CD4-positive, alpha-beta T cell treated with Interleukin-4 for 4 hours (primary cell): ENCODE data around the gene MSI2.

Source experiments
- DNase-seq: peaks from one replicate; pipeline ENCODE4 v3.0.0-alpha.2; 2020

Gene MSI2

DNA sequence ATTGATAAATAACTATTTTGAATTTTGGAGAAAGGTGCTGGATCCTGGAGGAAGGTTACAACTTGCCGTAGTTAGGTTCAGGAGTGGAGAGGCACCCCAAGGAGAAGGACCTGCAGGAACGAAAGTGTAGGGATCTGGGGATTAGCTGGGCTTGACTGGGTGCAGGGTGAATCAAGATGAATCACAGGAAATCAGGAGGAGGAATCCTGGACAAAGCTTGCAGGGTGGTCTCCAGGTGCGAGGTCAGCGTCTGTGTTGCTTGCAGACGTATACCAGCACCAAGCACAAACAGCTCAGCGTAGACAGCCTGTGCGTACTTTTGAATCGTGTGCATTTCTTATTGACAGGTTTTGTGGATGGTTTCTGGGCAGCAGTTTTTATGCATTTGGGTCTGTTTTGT is 144.3 kb downstream of the MSI2 start:
- no peak for DNase-seq

DNA sequence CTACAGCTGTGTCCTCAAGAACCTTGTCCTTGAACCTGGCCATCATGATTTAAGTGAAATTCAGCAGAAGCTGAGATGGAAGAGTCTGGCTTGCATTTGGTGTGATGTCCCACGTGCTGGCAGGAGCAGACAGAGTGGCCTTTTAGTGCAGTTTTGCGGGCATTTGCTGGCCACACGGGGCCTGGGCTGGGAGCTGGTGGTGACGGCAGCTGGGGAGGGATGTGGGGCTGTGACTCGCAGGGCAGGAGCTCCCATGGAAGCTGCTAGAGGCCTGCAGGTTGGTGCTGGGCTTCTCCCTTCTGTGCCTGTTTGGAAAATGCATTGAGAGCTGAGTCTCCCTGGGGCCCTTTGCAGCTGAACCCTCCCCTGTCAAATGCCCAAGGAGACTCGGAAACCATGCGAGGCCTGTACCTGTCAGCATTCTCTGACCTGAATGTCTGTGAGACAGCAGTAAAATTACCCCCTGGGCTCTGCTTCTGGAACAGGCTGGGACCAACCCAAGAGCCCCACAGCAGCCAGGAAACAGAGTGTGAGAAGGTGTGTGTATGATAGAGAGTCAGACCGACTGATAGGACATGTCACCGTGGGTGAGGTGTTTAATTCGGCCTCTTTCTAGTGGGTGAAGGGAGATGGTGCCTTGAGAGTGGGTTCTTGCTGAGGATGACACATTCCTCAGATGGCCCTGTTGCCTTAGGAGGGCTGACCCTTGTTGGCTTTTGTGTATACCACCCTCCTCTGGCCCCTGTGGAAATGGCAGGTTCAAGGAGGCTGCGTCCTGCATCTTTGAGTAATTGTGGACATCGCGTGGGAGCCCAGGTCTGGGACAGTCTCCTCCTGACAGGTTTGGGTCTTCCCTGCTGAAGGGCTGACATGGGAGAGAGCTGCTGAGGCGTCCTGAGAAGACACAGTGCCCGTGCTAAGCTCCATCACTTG is 145.5 kb downstream of the MSI2 start:
- DNase-seq, result no peak

DNA sequence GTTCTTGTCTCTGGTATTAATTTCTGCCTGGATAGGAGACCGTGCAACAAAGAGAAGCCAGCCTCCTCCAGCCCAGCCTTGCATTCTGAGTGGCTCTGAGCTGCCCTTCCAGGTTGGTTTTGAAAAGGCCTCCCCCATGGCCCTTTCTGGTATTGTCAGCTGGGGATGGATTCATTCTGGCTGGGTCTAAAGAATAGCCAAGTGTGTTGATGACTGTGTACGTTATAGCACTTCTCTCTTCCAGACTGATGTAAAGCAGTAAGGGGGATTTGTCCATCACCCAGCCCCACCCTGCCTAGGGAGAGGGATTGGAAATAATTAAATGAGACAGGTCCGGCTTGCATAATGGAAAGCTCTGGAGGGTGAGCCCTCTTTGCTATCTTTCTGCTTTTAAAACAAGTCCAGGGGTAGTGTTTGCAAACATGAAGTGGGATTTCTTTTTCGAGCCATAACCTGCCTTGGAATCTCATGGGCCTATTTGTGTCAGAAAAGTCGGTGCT is 146.4 kb downstream of the MSI2 start:
- no peak for DNase-seq

DNA sequence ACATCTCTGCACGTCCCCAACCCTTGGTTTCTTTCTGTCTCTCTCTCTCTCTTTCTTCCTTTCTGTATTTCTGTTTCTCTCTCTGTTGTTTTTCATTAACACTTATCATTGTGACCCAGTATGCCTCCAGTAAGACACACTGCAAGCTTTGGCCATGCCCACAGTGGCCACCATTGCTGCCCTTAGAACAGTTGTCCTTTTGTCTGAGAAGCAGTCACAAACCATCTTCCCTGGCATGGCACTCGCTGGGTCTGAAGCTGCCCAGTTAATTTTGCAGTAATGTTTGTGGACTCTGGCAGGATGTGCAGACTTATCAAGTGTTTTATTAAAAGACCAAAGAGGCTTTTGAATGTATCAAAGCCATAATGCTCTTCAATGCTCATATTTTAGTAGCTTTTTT is 146.9 kb downstream of the MSI2 start:
- DNase-seq, result no peak

DNA sequence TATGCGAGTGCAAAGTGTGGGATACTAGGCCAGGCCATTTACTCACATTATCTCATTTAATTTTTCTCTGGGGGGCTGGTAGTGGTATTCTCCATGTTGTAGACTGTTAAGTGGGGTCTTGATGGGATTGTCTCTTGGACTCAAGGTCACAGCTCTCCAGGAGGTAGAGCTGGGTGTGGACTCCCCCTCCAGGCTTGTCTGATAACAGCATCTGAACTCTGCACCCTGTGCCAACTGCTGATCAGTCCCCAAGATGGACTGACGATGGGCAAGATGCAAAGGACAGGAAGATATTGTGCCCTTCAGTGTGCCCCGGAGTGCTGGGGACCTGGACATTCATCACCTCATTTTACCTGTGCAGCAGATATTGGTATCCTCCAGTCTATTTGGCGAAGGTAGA is 147.8 kb downstream of the MSI2 start:
- no peak for DNase-seq

DNA sequence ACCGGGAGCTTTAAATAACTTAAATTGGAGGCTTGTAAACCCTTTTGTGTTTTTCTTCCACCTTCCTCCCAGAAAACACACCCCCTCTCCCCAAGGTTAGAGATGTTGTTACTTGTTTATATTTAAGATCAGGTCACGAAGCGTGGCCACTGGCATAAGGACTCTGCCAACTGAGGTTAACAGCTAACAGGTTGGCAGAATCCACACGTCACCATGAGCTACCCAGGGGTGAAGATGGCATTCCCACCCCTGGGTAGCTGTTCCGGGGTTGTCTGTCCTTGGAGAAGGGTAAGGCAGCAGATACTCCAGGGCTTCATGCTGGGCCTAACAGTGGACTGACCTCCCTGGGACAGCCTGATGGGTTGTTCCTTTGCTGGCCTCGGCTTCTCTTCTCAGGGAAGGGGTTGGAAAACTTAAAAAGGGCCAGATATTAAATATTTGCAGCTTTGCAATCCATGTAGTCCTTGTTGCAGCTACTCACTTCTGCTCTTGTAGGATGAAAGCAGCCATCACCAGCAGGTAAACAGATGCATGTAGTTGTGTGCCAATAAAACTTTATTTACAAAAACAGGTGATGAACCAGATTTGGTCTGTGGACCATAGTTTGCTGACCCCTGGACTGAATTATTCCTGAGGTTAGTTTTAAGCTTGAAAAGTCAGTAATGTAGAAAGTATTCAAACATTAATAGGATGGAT is 148.6 kb downstream of the MSI2 start:
- DNase-seq, result no peak

DNA sequence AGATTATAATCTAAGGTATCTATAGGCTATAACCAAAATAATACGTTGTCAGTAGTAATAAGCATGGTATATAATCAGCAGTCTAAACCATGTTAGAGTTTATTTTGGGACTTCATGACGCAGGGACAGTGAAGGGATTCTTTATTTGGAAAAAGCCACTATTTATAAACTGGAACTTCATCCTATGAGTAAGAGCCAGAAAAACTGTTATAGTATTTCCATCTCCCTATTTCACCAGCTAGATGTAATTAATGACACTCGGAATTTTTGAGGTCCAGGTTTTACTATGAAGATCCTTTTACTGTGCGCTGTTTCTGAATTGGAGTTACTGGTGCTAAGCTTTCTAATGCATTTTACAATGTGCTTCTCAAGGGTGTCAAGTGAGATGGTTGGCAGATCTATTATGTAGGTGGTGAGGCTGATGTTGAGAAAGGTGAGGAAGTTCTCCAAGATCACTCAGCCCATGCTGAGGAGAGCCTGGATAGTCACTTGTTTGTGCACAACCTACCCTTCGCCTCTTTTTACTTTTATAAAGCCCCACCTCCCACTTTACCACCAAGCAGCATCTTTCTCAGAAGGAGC is 149.3 kb downstream of the MSI2 start:
- DNase-seq, result no peak

DNA sequence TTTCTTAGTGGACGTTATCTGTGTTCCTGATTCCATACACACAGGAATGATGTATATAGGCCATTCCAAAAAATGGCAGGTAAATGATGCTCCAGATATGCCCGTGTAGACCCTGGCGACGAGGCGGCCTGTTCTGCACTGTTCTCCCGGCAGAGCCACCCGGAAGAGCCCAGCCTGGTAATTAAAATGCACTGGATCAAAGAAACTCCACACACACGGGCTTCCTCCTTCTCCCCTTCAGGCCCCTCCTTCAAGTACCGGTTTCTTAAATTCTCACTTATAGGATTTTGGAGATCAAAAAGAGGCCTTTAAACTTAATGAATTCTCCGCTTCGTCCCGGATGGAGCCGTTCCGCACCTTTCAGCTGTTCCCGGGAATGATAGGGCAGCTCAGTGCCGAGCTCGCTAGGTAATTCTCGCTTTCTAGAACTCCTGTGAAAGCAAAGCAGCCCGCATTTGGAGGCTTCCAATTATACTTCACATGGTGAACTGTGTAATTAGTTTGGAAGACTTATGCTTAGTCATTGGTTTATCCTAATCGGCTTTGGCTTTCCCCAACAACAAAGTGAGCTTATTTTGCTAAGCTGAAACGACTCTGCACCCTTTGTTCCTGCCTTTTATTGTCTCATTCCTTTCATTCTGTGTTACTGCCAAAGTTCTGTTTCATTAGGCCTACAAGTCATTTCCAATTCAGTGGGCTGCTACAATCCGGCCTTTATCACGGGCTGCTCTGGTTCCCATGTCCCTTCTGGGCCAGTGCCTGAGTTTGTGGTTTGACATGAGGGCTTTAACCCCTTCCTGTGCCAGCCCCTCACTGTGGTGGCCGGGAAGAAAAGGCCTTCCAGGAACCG is 150.0 kb downstream of the MSI2 start:
- DNase-seq, result no peak

DNA sequence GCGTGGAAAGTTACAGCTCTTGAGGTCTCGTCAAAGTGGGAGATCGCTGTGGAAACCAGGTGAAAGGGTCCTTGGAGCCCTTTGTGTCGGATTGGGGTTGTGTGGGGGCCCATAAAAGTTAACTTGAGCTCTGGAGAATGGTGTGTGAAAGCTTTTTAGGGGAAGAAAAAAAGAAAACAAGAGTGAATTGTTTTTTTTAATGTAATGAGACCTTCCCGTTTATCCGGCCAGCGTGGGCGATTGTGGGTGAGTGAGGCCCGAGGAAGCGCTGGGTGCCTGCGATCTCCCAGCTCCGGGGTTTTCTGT is 150.6 kb downstream of the MSI2 start:
- no peak for DNase-seq

DNA sequence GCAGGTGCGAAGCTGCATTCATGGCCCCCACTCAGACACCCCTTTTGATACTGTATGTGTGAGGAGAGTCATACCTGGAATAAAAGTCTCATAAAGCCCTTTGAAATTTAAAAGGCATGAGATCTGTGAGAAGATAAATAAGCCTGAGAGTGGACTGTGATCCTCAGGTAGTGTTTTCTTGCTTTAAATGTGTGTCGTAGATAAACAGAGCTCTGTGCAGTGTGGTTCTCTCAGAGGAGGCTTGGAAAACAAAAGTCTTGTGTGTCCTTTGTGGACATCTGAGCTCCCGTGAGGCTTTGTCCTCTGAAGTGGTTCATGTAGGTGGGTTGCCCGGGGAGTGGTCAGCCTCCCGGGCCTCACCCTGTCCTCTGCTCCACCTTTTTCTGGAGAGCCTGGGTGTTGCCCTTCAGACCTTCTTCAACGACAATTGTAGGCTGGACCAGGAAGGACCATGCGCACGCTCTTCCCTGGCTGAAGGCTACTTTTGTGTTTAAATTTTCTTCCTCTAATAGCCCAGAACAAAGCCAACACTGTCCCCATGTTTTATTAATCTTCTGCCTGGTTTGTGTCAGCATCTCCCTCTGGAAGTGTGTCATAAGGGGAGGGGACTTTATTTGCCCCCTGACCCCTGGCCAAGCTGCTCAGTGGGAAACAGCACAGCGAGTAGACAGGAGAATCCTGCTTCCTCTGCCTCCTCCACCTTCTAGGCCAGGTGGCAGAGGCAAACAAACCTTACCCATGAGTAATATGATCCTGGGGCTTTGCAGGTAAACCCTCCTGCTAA is 151.2 kb downstream of the MSI2 start:
- no peak for DNase-seq

DNA sequence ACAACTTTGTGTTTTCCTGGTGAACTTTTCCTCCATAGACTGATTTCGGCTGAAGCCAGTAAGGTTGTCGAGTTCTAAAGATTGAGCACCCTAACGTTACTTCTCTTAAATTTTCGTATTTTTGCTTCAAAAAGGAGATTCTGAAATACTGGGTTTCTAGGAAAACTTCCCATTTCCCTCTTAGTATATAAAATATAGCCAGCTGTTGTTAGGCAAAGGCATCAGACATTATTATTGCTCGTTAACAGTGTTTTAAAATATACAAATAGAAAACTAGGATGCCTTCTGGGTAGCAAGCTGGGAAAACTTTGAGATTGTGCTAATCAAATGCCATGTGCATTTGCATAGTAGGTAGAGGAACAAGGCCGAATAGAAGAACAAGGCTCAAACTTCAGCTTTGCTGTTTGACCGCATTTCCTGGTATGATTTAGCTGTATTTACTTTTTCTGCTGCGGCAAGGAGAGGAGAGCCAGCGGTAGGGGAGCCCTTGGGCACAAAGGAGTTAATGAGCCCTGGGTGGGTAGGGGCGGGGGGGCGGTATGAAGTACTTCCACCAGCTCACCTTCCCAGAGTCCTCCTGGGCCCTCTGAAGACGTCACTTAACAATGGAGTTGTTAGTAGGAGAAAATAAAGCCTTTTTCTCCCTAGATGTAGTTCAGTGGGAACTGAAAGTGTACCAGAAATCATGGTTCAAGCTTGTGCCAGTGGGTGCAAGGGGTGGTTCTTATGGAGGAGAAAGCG is 151.9 kb downstream of the MSI2 start:
- no peak for DNase-seq

DNA sequence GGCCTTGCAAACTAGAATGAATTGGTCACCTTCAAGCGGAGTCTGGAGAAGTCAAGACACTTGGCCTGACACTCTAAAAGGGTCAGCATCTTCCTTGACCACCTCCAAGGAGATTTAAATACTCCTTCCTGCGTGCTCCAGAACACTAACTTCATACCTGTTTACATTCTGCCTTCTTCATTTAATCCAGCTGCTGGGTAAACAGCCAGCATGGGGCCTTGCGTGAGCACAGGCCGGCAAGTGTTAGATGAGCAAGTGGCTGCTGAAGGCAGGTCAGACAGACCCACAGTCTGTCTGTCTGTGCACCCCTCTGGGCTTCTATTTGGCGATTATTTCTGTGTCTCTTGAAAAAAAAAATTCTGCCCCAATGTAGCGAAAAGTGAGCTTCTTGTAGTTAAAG is 153.8 kb downstream of the MSI2 start:
- DNase-seq, result no peak

DNA sequence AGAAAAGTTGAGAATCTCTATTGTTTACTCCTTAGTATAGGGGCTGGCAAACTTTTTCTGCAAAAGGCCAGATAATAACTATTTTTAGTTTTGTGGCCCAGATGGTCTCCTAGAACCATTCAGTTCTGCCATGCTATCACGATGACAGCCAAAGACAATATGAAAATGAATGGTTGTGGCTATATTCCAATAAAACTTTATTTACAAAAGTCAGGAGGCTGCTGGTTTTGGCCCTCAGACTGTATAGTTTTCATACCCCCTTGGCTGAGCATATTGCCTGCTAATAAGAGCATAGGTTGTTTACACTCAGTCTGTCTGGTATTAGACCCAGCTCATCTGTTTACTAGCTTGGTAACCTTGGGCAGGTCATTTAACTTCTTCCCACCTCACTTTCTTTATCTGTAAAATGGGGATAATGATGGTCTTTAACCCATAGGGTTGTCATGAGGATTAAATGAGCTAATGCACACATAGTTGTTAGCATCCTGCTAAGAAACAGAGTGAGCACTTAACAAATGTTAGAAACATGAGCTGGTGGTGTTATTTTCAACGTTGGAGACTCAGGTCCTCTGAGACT is 156.3 kb downstream of the MSI2 start:
- DNase-seq, result no peak

DNA sequence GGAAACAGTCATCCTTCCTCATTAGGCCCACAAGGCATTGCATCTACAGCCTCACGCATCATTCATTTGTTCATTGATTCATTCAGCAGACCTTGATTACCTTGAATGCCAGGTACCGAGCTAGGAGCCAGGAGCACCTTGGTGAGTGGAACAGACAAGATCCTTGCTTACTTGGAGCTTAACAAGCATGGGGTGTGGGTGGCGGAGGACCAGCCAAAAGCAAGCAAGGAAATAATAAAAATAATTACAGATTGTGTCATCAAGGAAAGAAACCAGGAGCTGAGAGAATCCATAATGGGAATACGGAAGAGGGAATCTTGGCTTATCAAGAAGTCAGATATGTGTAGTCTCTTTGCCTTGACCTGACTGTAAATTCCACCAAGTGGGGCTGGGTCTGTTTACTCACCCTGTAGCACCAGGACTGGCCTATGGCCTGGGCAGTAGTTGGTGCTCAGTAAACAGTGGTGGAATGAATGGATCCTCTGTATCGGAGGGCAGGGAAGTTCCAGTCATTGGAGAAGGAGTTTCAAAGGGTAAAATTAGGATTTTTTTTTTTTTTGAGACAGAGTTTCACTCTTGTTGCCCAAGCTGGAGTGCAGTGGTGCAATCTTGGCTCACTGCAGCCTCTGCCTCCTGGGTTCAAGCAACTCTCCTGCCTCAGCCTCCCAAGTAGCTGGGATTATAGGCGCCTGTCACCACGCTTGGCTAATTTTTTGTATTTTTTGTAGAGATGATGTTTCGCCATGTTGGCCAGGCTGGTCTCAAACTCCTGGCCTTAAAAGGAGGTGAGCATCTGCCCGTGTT is 157.7 kb downstream of the MSI2 start:
- DNase-seq, result no peak

DNA sequence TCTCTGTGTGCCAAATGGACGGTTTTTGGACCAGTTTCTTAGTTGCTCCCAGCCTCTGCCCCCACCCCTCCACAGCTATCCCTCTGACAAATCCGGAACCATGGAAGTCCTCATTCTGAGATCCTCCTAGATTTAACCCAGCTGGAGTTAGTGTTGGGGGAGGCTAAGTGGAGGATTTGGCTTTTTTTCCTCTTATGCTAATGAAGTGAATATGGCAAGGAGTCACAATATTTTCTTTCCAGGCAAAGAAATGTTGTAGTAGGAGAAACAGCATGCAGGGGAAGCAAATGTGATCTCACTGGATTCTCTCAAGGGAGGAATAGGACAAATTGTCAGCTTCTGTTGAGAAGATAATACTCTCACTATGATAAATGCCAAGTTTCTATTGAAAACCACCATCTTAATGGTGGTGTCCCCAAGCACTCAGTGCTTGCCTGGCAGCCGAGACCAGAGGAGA is 159.5 kb downstream of the MSI2 start:
- DNase-seq, result no peak

DNA sequence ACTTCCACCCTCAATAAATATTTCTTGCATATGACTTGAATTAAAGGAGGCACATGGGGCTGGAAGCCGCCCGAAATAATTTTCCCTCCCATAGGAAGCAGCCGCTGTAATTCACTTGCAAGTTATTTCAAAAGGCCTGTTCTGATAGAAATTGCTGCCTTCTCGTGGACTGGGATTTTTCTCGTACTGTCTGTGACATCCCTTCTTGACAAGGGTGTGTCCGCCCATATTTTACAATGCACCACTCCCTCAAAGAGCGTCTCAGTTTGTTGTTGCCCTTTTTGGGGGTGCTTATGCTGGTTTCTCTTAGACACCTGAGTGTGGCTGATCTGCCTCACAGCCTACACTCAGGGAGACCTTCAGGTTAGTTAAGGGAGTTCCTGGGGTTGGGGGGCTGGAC is 160.0 kb downstream of the MSI2 start:
- no peak for DNase-seq

DNA sequence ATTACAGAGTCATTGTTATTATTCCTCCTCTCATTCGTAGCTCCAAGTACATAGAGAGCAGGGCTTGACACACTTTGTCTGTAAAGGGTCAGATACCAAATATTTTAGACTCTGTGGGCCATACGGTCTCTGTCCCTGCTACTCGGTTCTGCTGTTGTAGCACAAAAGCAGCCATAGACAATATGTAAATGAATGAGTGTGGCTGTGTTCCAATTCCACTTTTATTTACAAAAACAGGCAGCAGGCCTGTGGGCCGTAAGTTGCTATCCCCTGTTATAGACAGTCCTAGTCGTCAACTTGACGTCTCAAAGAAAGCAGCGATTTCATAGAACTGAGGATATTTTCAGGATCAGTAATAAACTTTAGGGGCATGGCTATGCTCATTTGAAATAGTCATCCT is 161.6 kb downstream of the MSI2 start:
- no peak for DNase-seq

DNA sequence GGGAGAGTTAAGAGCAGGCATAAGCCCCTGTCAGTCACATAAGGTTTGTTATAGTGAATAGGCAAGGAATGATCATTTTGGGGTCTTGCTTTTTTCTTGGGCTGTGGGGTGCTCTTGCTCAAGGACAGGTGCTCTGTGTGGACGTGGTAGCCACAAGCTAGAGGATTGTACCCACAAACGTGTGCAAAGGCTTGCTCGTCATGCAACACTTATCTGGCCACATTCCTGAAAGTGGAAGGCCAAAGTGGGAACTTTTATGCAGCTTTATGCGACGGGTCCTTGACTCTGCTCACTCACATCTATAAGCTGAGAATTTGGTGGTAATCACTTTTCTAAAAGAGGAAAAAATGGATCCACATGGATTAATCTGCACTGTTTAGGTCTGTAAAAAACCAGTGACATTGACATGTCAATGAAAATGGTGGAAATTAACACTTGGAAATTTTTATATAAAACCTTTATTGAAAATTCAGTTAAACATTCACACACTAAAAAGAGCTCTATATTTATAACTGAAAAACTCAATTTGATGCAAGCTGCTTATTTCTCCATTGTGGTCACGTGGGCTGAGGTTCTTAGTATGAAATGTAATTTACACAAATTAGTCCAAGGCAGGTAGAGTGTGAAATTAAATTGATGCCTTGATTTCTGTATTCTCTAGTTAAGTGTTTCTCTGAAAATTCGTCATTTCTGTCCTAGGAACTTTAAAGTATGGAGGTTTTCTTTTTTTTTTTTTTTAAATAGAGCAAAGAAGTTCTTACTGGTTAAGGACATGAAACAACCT is 162.3 kb downstream of the MSI2 start:
- no peak for DNase-seq

DNA sequence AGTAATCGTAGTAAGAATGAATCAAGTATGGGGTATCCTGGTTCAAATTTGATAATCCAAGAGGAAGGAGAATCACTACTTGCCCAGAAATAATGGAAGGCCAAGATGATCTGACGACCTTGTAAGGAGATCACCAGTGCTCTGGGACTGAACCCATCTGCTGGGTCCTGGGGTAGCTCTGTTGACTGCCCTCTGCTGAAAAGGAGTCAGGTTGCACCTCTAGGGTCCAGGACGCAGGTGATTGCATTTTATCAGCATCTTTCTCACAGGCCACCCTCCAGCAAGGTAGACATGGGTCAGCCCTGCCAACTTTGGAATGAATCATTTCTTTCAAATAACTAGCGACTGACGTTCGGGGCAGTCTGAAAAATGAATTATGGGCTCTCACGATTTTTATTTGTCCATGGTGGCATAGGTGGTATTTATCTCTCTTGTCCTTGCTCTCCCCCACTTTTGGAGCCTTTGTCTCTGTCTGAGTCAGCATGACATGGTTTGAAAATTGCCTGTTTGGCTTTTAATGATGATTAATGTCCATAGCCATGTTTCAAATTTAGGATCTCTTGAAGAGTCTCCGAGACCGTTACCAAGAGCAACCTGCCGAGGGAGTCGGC is 163.7 kb downstream of the MSI2 start:
- no peak for DNase-seq
